HG02870 (cell line): ENCODE measurements around the gene PLEKHH3.
"Not testable (repeated sequence)": the region's sequence is repeated elsewhere in the genome, so short reads cannot be mapped to it uniquely, and the experiment has no call there.

Experiments
- ATAC-seq: cut with Tn5 transposase; IDR thresholded peaks from one replicate; pipeline ENCODE4 v1.9.1; 2021; ENCODE audit warnings: mild to moderate bottlenecking, moderate library complexity; ENCODE audit not compliant: unreplicated experiment

The PLEKHH3 gene

DNA sequence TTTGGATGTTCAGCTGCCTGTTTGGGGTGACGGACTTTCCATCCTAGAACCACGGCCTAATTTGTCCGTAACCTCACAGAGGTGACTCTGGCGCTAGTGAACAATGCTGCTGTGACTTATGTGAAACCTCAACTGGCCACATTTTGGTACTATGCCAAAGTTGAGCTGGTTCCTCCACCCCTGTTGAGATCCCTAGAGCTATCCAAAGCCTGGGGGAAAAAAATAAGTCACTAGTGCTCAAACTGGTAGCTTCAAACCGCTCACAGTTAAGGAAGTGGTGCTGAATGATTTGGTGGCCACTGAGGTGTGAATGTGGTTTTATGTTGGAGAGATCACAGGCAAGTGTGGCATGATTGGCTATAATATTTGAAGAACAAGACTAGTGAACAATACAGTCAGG, 29.0 kb downstream of the PLEKHH3 start:
- ATAC-seq = no peak

DNA sequence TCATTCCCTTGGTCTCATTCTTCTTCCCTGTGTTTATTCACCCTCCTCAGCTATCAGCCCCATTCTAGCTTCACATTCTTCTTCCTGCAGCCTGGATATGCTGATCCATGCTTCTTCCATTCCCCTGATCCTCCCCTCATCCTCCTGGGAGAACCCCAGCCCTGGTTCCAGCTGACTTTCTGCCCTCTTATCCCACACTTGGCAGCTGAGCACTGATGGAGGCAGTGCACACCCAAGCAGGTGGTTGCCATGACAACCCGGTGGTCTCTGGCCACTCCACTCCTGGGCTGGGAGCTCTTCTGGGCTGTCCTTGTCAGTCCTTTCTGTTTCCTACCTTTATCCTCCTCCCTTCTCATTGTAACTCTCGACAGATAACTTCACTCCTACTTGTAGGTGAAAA, 34.5 kb downstream of the PLEKHH3 start:
- no peak for ATAC-seq

- no peak for ATAC-seq
Observed at GRCh38 chr17:42640121-42640520, 36.7 kb downstream of the PLEKHH3 start.

GRCh38 chr17:42639525-42640113, 37.2 kb downstream of the PLEKHH3 start:
- ATAC-seq = no peak

- ATAC-seq = no peak
Observed at GRCh38 chr17:42632949-42633444, 43.8 kb downstream of the PLEKHH3 start.

GRCh38 chr17:42629411-42630009, 47.3 kb downstream of the PLEKHH3 start:
- no peak for ATAC-seq

GRCh38 chr17:42627032-42627764, 49.6 kb downstream of the PLEKHH3 start:
- not testable (repeated sequence) for ATAC-seq

GRCh38 chr17:42623732-42624596, 52.8 kb downstream of the PLEKHH3 start:
- ATAC-seq = no peak

DNA sequence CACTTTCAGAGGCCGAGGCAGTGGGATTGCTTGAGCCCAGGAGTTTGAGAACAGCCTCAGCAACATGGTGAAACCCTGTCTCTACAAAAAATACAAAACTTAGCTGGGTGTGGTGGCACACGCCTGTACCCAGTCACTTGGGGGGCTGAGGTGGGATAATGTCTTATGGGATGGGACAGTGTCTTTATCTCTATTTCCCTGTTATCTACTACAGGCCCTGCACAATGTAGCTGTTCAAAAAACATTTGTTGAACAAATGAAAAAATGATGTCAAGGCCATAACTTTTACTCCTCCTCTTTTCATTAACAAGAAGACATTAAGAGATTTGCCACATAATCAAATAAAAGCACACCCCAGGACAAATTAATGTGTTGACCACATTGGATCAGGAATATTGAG, 53.5 kb downstream of the PLEKHH3 start:
- ATAC-seq = no peak

DNA sequence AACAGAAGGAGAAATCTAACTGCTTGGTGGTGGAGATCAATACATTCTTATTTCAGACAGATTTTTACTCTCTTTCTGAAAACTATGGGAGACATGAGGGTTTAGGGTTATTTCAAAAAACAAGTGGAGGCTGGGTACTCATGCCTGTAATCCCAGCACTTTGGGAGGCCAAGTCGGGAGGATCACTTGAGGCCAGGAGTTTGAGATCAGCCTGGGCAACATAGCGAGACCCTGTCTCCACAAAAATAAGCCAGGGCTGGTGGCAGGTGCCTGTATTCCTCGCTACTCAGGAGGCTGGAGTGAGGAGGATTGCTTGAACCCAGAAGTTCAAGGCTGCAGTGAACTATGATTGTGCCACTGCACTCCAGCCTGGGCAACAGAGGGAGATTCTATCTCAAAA, 54.8 kb downstream of the PLEKHH3 start:
- ATAC-seq = not testable (repeated sequence)

DNA sequence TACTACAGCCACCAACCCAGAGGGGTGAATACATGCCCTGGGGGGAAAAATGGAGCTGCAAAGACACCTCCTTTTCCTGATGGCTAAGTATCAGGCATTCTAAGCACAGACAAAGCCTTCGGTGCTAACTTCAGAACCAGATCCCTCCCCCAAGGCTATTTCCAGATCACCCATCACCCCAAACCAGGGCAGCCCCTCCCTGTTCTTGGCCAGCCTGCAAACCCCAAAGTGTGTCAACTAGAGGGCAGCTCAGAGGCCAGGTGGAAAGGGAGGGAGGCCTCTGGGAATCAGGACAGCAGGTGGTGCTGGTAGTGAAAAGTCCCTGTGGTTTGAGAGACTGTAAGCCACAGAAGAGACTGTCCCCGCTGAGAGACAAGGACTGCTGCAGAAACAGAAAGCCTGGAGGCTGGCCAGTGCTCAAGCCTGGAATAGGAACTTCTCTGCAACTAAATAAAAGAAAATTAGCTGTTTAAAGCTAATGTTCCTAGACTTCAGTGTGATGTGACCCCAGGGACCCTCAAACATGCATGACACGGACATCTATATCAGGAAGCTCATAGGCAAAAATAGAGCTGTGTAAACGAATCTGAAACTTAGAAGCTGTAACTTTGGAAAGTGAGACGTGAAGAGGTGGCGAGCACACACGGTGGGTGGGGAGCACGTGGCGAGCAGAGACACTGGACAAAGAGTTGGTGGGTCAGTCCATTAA, 58.2 kb downstream of the PLEKHH3 start:
- peak; percentile 72 for ATAC-seq

DNA sequence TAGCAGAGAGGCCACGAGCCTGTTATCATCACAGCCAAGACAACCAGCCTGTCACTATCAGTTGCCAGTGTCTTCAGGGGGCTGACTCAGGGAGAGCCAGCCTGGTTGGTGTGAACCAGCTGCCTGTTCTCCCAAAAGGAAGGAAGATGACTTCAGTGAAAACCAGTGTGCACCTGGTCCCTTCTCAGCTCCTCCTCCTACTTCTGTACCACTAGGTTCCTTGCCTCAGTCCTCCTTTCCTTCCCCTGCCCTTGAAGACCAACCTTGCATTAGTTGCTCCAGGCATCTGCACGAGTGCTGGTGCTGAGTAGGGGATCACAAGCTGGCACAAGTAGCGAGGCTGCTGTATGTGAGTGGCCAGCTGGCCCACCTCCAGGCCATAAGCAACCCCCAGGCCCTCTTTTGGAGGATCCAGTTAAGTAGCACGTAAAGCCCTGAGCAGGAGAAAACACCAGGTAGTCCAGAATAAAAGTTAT, 58.8 kb downstream of the PLEKHH3 start:
- no peak for ATAC-seq
